GM21423 (cell line): ENCODE measurements around the gene SLC8A1.
"Not testable (repeated sequence)": the region's sequence is repeated elsewhere in the genome, so short reads cannot be mapped to it uniquely, and the experiment has no call there.

Experiments
- ATAC-seq: cut with Tn5 transposase; IDR thresholded peaks from one replicate; pipeline ENCODE4 v1.9.1; 2021; ENCODE audit warnings: mild to moderate bottlenecking, moderate library complexity; ENCODE audit not compliant: unreplicated experiment

SLC8A1 gene

GRCh38 chr2:40096360-40096759 lies 355.5 kb downstream of the SLC8A1 start:
- no peak for ATAC-seq

DNA sequence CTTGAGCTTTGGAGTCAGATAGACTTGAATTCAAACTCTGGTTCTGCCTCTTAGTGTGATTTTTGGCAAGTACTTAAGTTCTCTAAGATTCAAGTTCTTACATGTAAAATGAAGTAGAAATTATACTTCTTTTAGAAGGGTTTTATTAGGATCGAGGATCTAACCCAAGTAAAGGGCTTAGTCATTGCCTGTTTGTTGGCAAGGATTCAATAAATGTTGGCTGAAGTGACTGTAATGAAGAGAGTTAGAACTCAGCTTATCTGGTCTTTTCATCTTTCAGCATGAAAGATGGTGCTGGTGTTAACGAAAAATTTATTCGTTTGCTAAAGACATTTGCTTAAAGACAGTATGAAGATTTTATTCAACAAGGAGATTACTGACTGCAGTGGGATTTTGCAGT lies 356.9 kb downstream of the SLC8A1 start:
- no peak for ATAC-seq

GRCh38 chr2:40094451-40094850 lies 357.4 kb downstream of the SLC8A1 start:
- no peak for ATAC-seq

GRCh38 chr2:40093021-40093675 lies 358.7 kb downstream of the SLC8A1 start:
- ATAC-seq, result no peak

- no peak for ATAC-seq
These were observed 361.8 kb downstream of the SLC8A1 start for GRCh38 chr2:40090044-40090443.

DNA sequence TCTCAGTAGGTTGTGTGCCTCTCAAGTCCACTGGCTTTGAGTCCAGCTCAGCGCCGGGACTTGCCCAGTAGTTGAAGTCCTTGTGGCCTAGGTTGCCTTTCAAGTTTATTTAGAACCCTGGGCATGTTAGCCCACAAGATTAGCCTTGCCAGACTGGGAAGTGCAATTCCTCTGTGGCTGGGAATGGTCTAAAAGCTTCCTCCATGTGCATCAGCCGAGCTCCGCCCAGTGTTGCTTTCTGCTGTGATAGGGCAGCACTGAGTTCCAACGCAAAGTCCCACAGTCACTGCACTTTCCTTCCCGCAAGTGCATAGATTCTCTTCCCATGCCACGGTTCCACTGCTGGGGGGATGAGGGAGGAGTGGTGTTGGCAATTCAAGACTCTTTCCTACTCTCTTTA lies 364.0 kb downstream of the SLC8A1 start:
- ATAC-seq, result no peak

DNA sequence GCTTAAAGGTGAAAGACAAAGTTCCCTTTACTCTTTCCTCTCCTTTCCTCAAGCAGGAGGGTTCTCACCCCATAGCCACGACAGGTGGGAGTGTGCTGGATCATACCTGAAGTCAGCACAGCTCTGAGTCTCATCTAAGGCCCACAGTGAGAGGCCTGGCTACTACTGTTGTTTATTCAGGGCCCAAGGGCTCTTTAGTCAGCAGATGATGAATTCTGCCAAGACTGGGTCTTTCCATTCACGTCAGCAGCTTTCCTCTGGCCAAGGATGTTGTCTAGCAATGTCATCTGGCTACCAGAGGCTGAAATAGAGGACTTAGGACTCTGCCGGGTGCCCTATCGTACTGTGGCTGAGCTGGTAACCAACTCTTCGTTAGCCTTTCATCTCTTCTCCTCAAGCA lies 364.5 kb downstream of the SLC8A1 start:
- no peak for ATAC-seq

- ATAC-seq, result no peak
These were observed 366.1 kb downstream of the SLC8A1 start for GRCh38 chr2:40085786-40086185.

DNA sequence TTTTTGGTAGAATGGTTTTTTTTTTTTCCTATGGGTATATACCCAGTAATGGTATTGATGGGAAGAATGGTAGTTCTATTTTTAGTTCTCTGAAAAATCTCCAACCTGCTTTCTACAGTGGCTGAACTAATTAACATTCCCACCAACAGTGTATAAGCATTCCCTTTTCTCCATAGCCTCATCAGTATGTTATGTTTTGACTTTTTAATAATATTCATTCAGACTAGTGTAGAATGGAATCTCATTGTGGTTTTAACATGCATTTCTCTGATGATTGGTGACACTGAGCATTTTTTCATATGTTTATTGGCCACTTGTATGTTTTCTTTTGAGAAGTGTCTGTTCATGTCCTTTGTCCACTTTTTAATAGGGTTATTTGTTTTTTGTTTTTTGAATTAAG lies 378.6 kb downstream of the SLC8A1 start:
- not testable (repeated sequence) for ATAC-seq

DNA sequence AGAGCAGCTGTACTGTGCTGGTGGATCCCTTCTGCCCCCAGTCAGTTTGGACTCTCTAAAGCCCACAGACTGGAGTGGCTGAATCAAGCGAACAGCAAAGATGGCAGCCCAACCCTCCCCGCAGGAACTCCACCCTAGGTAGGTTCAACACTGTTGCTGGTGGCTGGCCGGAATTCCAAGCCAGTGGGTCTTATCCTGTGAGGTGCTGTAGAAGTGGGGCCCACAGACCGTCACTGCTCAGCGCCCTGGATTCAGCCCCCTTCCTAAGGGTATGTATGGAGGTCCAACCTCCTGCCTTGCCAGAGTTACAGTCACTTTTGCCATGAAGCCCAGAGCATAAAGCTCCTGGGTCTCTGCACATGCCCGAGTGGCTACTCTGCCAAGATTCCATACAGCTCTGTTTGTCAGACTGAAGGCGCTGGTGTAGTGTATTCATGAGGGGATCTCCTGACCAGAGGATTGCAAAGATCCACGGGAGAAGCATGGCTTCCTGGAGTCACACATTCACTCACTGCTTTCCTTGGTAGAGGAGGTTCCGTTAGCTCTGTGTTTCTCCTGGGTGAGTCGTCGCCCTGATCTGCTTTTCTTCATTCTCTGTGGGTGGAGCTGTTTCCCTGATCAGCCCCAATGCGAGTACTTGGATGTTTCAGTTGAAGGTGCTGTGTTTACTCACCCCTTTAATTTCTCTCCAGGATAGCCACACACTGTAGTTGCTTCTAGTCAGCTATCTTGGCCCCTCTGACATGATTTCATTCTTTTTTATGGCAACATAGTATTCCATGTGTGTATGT lies 379.3 kb downstream of the SLC8A1 start:
- no peak for ATAC-seq

- no peak for ATAC-seq
These were observed 389.5 kb downstream of the SLC8A1 start for GRCh38 chr2:40062381-40062780.

DNA sequence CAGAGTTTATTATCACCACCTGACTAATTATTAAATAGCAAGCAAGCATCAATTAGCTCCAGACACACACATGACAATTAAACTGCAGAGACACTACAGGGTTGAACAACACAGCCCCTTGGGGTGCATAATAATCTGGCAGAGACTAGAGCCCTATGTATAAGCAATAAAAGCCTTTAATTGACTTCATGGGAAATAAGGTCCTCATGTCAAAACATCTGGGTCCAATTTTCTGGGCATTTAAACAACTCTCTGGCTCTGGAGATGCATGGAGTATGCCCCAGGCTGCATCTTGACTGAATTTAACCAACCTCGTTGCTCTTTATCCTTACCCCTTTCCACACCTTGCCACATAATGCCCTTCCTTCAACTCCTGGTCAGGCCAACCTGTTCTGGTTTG lies 402.1 kb downstream of the SLC8A1 start:
- no peak for ATAC-seq

DNA sequence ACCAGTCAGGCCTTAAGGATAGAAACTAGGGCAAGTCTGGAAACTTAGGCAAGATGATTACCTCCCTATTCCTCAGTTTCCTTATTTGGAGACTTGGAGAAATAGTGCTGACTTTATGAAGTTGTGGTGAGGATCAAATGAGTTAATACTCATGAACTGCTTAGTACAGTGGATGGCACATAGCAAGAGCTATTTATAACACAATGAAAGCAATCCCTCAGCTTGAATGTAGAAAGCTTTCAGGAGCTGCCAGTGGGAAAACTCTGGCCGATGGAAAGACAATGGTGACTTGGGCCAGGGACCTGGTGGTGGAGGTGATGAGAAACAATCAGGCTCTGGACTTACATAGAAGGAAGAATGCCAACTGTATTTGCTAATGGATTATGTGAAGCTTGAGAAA lies 403.4 kb downstream of the SLC8A1 start:
- ATAC-seq, result no peak

- no peak for ATAC-seq
These were observed 404.5 kb downstream of the SLC8A1 start for GRCh38 chr2:40047406-40047805.
